Smooth muscle cell (in vitro differentiated cells): ENCODE results near the gene ATOH7. TPM values are rescaled to one million over a fixed set of nuclear protein-coding genes. Genes with fewer than 3 reads are reported as not detected.
"Not testable (repeated sequence)": the region's sequence is repeated elsewhere in the genome, so short reads cannot be mapped to it uniquely, and the experiment has no call there.

ENCODE experiments used
- DNase-seq: peaks from one replicate; lab custom pipeline; 2025; ENCODE audit not compliant: unreplicated experiment; lab: John Stamatoyannopoulos, UW
- H2AFZ ChIP-seq: fragments of 200-600 bp; sonication (generic); 2 replicates; pipeline ENCODE4 v1.6.0; 2016; ENCODE audit warnings: antibody characterized with exemption, low read depth, mild to moderate bottlenecking
- H3F3A ChIP-seq: fragments of 200-600 bp; sonication (generic); 2 replicates; pipeline ENCODE4 v1.6.0; 2017; ENCODE audit warnings: antibody characterized with exemption, low read depth
- H3K27ac ChIP-seq: fragments of 200-600 bp; sonication (generic); 2 replicates; pipeline ENCODE4 v1.5.1; 2016; ENCODE audit warnings: low read depth, mild to moderate bottlenecking
- H3K27me3 ChIP-seq: fragments of 200-600 bp; sonication (generic); 2 replicates; pipeline ENCODE4 v1.6.1; 2016; ENCODE audit warnings: low read depth, mild to moderate bottlenecking
- H3K36me3 ChIP-seq: fragments of 200-600 bp; sonication (generic); 2 replicates; pipeline ENCODE4 v1.5.1; 2016; ENCODE audit warnings: low read depth
- H3K4me1 ChIP-seq: fragments of 200-600 bp; sonication (generic); 2 replicates; pipeline ENCODE4 v1.5.1; 2016; ENCODE audit warnings: low read depth
- H3K4me2 ChIP-seq: fragments of 200-600 bp; sonication (generic); 2 replicates; pipeline ENCODE4 v1.6.0; 2016; ENCODE audit warnings: mild to moderate bottlenecking
- H3K4me3 ChIP-seq: fragments of 200-600 bp; sonication (generic); 2 replicates; pipeline ENCODE4 v1.5.1; 2016; ENCODE audit warnings: mild to moderate bottlenecking
- H3K79me2 ChIP-seq: fragments of 200-600 bp; sonication (generic); 2 replicates; pipeline ENCODE4 v1.6.0; 2016; ENCODE audit warnings: low read depth, mild to moderate bottlenecking
- H3K9ac ChIP-seq: fragments of 200-600 bp; sonication (generic); 2 replicates; pipeline ENCODE4 v1.6.0; 2016; ENCODE audit warnings: low read depth
- H3K9me3 ChIP-seq: fragments of 200-600 bp; sonication (generic); replicated peaks from 2 replicates; pipeline ENCODE4 v1.5.1; 2016; ENCODE audit warnings: low read depth
- H4K20me1 ChIP-seq: fragments of 200-600 bp; sonication (generic); 2 replicates; pipeline ENCODE4 v1.6.0; 2016; ENCODE audit warnings: low read depth
- WGBS: methylation state at CpG from one replicate; pipeline ENCODE4 v1.1.7; 2016; ENCODE audit warnings: low lambda C conversion rate; 5-methylcytosine and 5-hydroxymethylcytosine counted together
- polyA plus RNA-seq: library from polyadenylated mRNA; unstranded; fragments of >200 nt; fragmentation: Nextera tagmentation; extraction: Ambion mirVana; gene quantifications from 2 replicates; pipeline ENCODE4 v1.2.1, GENCODE V29; 2016
- total RNA-seq: library from RNA; depleted of rRNA; stranded (reverse); fragments of >200 nt; gene quantifications from 2 replicates; pipeline ENCODE4 v1.2.3, GENCODE V29; 2014
- TF ChIP-seq, protein P1 (sequence below): fragments of 200-600 bp; sonication (generic); IDR thresholded peaks from 2 replicates; pipeline ENCODE4 v1.5.1; 2017; ENCODE audit warnings: borderline replicate concordance, mild to moderate bottlenecking, antibody characterized with exemption; ENCODE audit not compliant: insufficient read depth, poor library complexity, severe bottlenecking

Gene ATOH7
- total and polyA plus RNA-seq, 2 experiments from 2014 or later = 0.10 TPM; not detected in 1

DNA sequence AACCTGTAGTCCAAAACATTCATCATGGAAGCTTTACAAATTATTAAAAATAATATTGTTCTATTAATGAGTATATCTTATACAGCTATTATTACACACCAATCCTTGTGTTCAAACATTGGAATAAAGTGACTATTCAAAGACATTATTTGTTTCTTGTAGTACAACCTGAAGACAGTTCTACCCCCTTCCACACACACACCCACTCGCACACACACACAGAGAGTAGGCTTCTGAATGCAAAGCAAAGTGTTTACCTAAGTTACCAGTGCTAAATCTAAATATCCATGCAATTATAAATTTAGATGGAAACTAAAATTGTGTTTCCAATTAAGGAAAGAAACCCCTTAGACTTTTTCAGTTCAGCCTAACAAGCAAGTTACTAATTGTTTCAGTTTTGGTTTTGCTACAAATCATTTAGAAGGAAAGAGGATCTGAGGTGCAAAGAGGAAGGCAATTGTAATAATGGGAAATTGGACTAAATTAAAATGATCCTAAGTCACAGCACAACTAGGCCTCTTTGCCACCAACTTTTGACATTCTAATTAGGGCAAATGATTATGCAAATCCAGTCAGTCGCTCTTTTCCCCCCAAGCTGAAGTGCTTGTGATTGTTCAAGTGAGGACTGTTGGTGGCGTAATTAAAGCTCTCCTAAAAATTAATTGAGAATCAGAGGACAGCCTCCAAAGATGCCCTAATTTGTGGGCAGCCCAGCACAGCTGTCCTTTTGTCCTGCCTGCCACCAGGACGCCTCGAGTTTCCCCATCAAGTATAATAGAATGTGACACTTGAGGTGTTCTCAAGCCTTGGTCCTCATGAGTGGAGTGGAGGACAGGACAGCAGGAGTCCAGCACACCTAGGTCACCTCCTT lies 19.9 kb upstream of the ATOH7 start:
- Histone ChIP-seq H4K20me1 (no peaks in the 10 kb centered on the region), H3K9ac (no peak overlapping the region), H2AFZ (no peak overlapping the region), H3K27me3 (no peaks in the 10 kb centered on the region), H3K4me1 (peaks cover 23% of the 10 kb centered on the region), H3K4me2 (no peak overlapping the region), H3K4me3 (no peak overlapping the region), H3K36me3 (no peaks in the 10 kb centered on the region), H3K27ac (no peak overlapping the region), H3K79me2 (no peaks in the 10 kb centered on the region), H3F3A (no peaks in the 10 kb centered on the region), H3K9me3 (no peaks in the 10 kb centered on the region)
- TF ChIP-seq, protein P1, sequence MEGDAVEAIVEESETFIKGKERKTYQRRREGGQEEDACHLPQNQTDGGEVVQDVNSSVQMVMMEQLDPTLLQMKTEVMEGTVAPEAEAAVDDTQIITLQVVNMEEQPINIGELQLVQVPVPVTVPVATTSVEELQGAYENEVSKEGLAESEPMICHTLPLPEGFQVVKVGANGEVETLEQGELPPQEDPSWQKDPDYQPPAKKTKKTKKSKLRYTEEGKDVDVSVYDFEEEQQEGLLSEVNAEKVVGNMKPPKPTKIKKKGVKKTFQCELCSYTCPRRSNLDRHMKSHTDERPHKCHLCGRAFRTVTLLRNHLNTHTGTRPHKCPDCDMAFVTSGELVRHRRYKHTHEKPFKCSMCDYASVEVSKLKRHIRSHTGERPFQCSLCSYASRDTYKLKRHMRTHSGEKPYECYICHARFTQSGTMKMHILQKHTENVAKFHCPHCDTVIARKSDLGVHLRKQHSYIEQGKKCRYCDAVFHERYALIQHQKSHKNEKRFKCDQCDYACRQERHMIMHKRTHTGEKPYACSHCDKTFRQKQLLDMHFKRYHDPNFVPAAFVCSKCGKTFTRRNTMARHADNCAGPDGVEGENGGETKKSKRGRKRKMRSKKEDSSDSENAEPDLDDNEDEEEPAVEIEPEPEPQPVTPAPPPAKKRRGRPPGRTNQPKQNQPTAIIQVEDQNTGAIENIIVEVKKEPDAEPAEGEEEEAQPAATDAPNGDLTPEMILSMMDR = no peak
- WGBS = 84% methylated on average over 5 of the region's 5 CpGs
- no peak for DNase-seq

DNA sequence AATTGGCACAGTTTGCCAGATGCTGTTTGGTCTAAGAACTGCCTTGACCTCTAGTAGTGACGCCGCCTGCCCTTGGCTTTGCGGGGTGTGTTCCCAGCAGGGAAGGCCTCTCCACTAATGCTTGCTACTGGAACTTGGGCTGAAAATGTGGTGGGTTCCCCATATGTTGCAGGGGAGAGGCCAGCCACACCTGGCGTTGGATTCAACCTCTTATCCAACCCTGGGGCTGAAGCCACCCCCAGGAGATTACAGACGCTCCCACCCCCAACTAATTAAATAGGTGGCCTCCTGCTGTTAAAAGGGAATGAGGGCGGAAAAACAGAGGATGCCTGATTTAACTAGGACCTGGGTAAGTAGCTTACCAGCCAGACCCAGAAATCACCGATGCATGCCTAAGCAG lies 19.2 kb upstream of the ATOH7 start:
- H3K9me3 ChIP-seq = no peaks in the 10 kb centered on the region
- H3F3A ChIP-seq = no peaks in the 10 kb centered on the region
- no peaks in the 10 kb centered on the region for H3K27me3 ChIP-seq
- no peaks in the 10 kb centered on the region for H3K36me3 ChIP-seq
- H3K4me2 ChIP-seq = no peak overlapping the region
- no peak overlapping the region for H2AFZ ChIP-seq
- H3K9ac ChIP-seq = no peak overlapping the region
- no peaks in the 10 kb centered on the region for H3K79me2 ChIP-seq
- no peak overlapping the region for H3K4me3 ChIP-seq
- TF ChIP-seq, protein P1 = no peak
- no peak overlapping the region for H3K27ac ChIP-seq
- peaks cover 23% of the 10 kb centered on the region for H3K4me1 ChIP-seq
- H4K20me1 ChIP-seq = no peaks in the 10 kb centered on the region
- 70% methylated on average over 7 of the region's 7 CpGs for WGBS
- no peak for DNase-seq

DNA sequence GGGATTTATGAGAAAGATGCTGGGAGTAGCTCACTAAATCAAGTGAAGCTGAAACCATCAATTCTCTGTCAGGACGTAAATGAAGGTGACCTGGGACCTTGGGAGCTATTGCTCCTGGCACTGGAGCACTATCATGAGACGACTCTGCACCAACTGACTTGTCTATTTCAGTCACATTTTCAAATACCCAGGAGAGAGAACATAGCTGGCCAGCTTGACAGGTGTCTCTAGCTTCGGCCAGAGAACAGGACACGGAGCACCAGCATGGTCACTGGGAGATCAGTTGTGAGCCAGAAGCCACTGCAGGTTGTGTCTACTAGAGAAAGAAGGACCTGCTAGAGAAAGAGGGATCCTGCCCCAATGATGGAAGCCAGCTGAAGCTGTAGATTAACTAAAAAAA lies 17.4 kb upstream of the ATOH7 start:
- Histone ChIP-seq H3K36me3 (no peaks in the 10 kb centered on the region), H2AFZ (no peak overlapping the region), H3K27me3 (no peaks in the 10 kb centered on the region), H3K9me3 (no peaks in the 10 kb centered on the region), H3K4me2 (no peak overlapping the region), H3K27ac (no peak overlapping the region), H3F3A (no peaks in the 10 kb centered on the region), H4K20me1 (no peaks in the 10 kb centered on the region), H3K9ac (no peak overlapping the region), H3K4me3 (no peak overlapping the region), H3K79me2 (no peaks in the 10 kb centered on the region), H3K4me1 (peaks cover 23% of the 10 kb centered on the region)
- DNase-seq = no peak
- 89% methylated on average over 4 of the region's 4 CpGs for WGBS
- TF ChIP-seq, protein P1 = no peak

DNA sequence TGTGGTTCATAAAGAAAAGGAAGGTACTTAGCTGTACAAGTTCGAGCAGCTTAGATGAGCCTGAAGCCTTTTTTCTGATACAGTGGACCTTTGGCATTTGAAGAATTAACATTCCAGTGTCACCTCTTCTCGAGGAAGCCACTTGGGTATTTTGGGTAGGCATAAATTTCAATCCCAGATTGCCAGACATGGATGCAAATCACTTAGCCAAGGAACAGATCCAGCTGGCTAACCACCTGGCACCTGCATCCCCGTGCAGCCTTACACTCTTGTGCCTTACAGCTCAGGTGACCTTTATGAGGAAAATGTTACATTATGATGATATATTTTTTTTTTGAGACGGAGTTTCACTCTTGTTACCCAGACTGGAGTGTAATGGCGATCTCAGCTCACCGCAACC lies 16.0 kb upstream of the ATOH7 start:
- Histone ChIP-seq H3K4me2 (no peak overlapping the region), H3K9ac (no peak overlapping the region), H3K9me3 (no peaks in the 10 kb centered on the region), H3K27me3 (no peaks in the 10 kb centered on the region), H3F3A (no peaks in the 10 kb centered on the region), H3K27ac (no peak overlapping the region), H3K4me3 (no peak overlapping the region), H3K79me2 (no peaks in the 10 kb centered on the region), H4K20me1 (no peaks in the 10 kb centered on the region), H3K4me1 (peaks cover 18% of the 10 kb centered on the region), H2AFZ (no peak overlapping the region), H3K36me3 (no peaks in the 10 kb centered on the region)
- DNase-seq = no peak
- TF ChIP-seq, protein P1 = no peak
- WGBS = 78% methylated on average over 6 of the region's 6 CpGs

DNA sequence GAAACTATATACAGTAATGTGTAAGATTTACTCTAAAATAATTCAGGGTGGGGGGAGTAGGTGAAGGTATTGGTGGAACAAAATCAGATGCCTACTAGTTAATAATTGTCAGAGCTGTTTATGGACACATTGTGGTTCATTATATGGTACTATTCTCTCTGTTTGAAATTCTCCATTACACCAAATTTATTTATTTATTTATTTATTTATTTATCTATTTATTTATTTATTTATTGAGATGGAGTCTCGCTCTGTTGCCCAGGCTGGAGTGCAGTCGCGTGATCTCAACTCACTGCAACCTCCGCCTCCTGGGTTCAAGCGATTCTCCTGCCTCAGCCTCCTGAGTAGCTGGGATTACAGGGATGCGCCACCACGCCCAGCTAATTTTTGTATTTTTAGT lies 14.5 kb upstream of the ATOH7 start:
- not testable (repeated sequence) for DNase-seq, H3K4me3 ChIP-seq, H3K79me2 ChIP-seq, H3K9ac ChIP-seq, H3K9me3 ChIP-seq, H3K27ac ChIP-seq, H2AFZ ChIP-seq, H3K4me1 ChIP-seq, H3K4me2 ChIP-seq, H3K36me3 ChIP-seq, H4K20me1 ChIP-seq, H3K27me3 ChIP-seq, H3F3A ChIP-seq
- WGBS = 98% methylated on average over 7 of the region's 7 CpGs
